Measurements from ENCODE around the gene SLC36A1.

The SLC36A1 gene

DNA sequence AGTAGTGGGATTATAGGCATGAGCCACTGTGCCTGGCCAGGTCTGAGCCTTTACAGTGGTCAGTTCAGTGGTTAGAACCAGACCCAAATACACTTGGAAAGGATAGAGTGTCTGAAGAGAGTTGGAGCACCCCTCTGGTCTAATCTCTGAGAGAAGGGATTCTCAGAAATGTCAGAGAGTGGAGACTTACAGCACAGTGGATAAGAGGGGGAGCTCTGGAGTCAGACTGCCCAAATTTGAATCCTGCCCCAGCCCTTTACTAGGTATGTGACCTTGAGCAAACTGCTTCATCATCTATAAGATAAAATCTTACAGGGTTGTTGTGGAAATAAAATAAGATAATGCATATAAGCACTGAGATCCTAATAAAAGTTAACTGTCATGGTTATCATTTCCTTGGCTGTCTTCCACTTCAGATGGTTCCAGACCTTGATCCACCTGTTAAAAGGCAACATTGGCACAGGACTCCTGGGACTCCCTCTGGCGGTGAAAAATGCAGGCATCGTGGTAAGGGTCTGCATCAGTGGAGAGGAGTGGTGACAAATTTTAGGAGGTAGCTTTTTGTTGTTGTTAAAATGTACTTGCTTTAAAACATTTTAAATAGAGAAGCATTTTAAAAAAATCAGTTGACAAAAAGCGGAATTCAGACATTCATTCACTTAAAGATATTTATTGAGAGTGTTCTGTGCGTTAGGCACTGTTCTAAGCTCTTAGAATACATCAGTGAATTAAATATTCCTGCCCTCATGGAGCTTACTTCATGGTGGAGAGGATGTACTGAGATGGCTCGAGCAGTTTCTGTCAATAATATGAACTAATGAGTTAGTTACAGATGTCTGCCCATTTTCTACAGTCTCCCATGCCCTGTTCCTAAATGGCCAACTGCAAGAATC, 16.0 kb downstream of the SLC36A1 start:
- Histone ChIP-seq H3K27me3 (no peaks in the 10 kb centered on the region), H3K36me3 (peaks cover 89% of the 10 kb centered on the region), H3K9me3 (no peaks in the 10 kb centered on the region), H3K4me1 (ENCODE audit: control insufficient read depth in 1 of 2, insufficient read depth in 1 of 2, low read depth in 1 of 2, low read length in 1 of 2) (no peaks in the 10 kb centered on the region), H3K4me3 (ENCODE audit: low read depth in 1 of 2, low read length in 1 of 2) (no peak overlapping the region), H3K27ac (no peak overlapping the region)
- TF ChIP-seq CTCF (IDR thresholded peaks at IDR 0.05) = no peak

GRCh38 chr5:151464101-151464500, 16.7 kb downstream of the SLC36A1 start:
- Histone ChIP-seq H3K4me3 (ENCODE audit: low read depth in 1 of 2, low read length in 1 of 2) (no peak overlapping the region), H3K27ac (no peak overlapping the region), H3K27me3 (no peaks in the 10 kb centered on the region), H3K9me3 (no peaks in the 10 kb centered on the region), H3K4me1 (ENCODE audit: control insufficient read depth in 1 of 2, insufficient read depth in 1 of 2, low read depth in 1 of 2, low read length in 1 of 2) (no peaks in the 10 kb centered on the region), H3K36me3 (peaks cover 89% of the 10 kb centered on the region)
- no peak for TF ChIP-seq CTCF (IDR thresholded peaks at IDR 0.05)

GRCh38 chr5:151465476-151465875, 18.1 kb downstream of the SLC36A1 start:
- Histone ChIP-seq H3K27me3 (no peaks in the 10 kb centered on the region), H3K27ac (no peak overlapping the region), H3K36me3 (peaks cover 89% of the 10 kb centered on the region), H3K9me3 (no peaks in the 10 kb centered on the region), H3K4me1 (ENCODE audit: control insufficient read depth in 1 of 2, insufficient read depth in 1 of 2, low read depth in 1 of 2, low read length in 1 of 2) (no peaks in the 10 kb centered on the region), H3K4me3 (ENCODE audit: low read depth in 1 of 2, low read length in 1 of 2) (no peak overlapping the region)
- TF ChIP-seq CTCF (IDR thresholded peaks at IDR 0.05) = no peak

GRCh38 chr5:151467576-151467975, 20.2 kb downstream of the SLC36A1 start:
- Histone ChIP-seq H3K27me3 (no peaks in the 10 kb centered on the region), H3K4me3 (ENCODE audit: low read depth in 1 of 2, low read length in 1 of 2) (no peak overlapping the region), H3K9me3 (no peaks in the 10 kb centered on the region), H3K36me3 (peaks cover 97% of the 10 kb centered on the region), H3K27ac (no peak overlapping the region), H3K4me1 (ENCODE audit: control insufficient read depth in 1 of 2, insufficient read depth in 1 of 2, low read depth in 1 of 2, low read length in 1 of 2) (no peaks in the 10 kb centered on the region)
- no peak for TF ChIP-seq CTCF (IDR thresholded peaks at IDR 0.05)

GRCh38 chr5:151469386-151469785, 22.0 kb downstream of the SLC36A1 start:
- Histone ChIP-seq H3K4me3 (ENCODE audit: low read depth in 1 of 2, low read length in 1 of 2) (no peak overlapping the region), H3K4me1 (ENCODE audit: control insufficient read depth in 1 of 2, insufficient read depth in 1 of 2, low read depth in 1 of 2, low read length in 1 of 2) (no peaks in the 10 kb centered on the region), H3K9me3 (no peaks in the 10 kb centered on the region), H3K27me3 (no peaks in the 10 kb centered on the region), H3K27ac (no peak overlapping the region), H3K36me3 (peaks cover 99% of the 10 kb centered on the region)
- no peak for TF ChIP-seq CTCF (IDR thresholded peaks at IDR 0.05)

Measured in neutrophil (primary cell).